HL-60 (cell line): Measurements from ENCODE around the gene KCNH4.
"Not testable (repeated sequence)": the region's sequence is repeated elsewhere in the genome, so short reads cannot be mapped to it uniquely, and the experiment has no call there.

Experiments used
- DNase-seq, 2 experiments: peaks; one replicate each; pipeline ENCODE4 v3.0.0-alpha.2; 2010 to 2020; ENCODE audit warnings: low read depth in 1 of 2, low spot score in 1 of 2
- H3K27ac ChIP-seq: fragments of 250-450 bp; sonication (Bioruptor Pico); replicated peaks from 2 replicates; pipeline ENCODE4 v1.5.1; 2020; ENCODE audit warnings: mild to moderate bottlenecking, moderate library complexity
- H3K27me3 ChIP-seq: fragments of 250-450 bp; sonication (Bioruptor Pico); 2 replicates; pipeline ENCODE4 v1.5.1; 2021; ENCODE audit warnings: mild to moderate bottlenecking, moderate library complexity; ENCODE audit not compliant: insufficient read depth, poor library complexity, severe bottlenecking
- H3K4me3 ChIP-seq: replicated peaks from 2 replicates; pipeline ENCODE4 v1.5.1; 2011; ENCODE audit warnings: mild to moderate bottlenecking, control low read depth, low read length; ENCODE audit not compliant: insufficient read depth
- GABPA ChIP-seq: IDR thresholded peaks from 2 replicates; pipeline ENCODE4 v1.6.1; 2012; ENCODE audit warnings: low read depth
- POLR2AphosphoS5 ChIP-seq: IDR thresholded peaks from 2 replicates; pipeline ENCODE4 v1.6.1; 2012; ENCODE audit warnings: low read depth
- SPI1 ChIP-seq: IDR thresholded peaks from 2 replicates; pipeline ENCODE4 v1.6.1; 2012; ENCODE audit warnings: low read depth, mild to moderate bottlenecking, borderline replicate concordance
- TF ChIP-seq, protein P1 (sequence below): IDR thresholded peaks from one replicate; pipeline ENCODE4 v1.5.1; 2011; ENCODE audit warnings: low read length, control low read depth, inconsistent platforms; ENCODE audit not compliant: insufficient read depth
- TF ChIP-seq, protein P2 (sequence below): IDR thresholded peaks from 2 replicates; pipeline ENCODE4 v1.6.1; 2012; ENCODE audit warnings: low read depth; ENCODE audit not compliant: insufficient replicate concordance

KCNH4 gene

DNA sequence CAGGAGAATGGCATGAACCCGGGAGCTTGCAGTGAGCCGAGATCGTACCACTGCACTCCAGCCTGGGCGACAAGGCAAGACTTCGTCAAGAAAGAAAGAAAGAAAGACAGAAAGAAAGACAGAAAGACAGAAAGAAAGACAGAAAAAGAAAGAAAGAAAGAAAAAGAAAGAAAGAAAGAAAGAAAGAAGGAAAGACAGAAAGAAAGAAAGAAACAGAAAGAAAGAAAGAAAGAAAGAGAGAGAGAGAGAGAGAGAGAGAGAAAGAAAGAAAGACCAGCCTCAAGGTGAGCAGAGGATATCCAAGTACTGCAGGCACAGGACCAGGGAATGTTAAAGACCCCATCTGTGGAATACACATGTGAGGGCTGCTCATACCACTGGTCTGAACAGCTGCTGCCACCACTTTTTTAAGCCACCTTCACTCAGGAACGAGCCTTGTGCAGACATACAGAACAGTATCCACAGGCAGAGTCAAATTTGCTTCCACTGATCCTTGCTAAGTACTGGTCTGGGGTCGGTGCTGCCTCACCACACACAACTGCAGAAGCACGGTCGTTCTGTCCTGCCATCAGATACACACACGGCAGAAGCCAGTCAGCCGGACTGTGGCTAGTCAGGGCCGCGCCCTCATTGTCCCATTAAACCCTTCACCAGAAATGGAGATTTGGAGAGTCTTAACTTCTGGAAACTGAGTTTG lies 33.9 kb downstream of the KCNH4 start:
- no peak overlapping the region for H3K4me3 ChIP-seq
- TF ChIP-seq SPI1 = no peak
- TF ChIP-seq, protein P1, sequence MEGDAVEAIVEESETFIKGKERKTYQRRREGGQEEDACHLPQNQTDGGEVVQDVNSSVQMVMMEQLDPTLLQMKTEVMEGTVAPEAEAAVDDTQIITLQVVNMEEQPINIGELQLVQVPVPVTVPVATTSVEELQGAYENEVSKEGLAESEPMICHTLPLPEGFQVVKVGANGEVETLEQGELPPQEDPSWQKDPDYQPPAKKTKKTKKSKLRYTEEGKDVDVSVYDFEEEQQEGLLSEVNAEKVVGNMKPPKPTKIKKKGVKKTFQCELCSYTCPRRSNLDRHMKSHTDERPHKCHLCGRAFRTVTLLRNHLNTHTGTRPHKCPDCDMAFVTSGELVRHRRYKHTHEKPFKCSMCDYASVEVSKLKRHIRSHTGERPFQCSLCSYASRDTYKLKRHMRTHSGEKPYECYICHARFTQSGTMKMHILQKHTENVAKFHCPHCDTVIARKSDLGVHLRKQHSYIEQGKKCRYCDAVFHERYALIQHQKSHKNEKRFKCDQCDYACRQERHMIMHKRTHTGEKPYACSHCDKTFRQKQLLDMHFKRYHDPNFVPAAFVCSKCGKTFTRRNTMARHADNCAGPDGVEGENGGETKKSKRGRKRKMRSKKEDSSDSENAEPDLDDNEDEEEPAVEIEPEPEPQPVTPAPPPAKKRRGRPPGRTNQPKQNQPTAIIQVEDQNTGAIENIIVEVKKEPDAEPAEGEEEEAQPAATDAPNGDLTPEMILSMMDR = no peak
- no peak for TF ChIP-seq POLR2AphosphoS5
- TF ChIP-seq GABPA = no peak
- TF ChIP-seq, protein P2, sequence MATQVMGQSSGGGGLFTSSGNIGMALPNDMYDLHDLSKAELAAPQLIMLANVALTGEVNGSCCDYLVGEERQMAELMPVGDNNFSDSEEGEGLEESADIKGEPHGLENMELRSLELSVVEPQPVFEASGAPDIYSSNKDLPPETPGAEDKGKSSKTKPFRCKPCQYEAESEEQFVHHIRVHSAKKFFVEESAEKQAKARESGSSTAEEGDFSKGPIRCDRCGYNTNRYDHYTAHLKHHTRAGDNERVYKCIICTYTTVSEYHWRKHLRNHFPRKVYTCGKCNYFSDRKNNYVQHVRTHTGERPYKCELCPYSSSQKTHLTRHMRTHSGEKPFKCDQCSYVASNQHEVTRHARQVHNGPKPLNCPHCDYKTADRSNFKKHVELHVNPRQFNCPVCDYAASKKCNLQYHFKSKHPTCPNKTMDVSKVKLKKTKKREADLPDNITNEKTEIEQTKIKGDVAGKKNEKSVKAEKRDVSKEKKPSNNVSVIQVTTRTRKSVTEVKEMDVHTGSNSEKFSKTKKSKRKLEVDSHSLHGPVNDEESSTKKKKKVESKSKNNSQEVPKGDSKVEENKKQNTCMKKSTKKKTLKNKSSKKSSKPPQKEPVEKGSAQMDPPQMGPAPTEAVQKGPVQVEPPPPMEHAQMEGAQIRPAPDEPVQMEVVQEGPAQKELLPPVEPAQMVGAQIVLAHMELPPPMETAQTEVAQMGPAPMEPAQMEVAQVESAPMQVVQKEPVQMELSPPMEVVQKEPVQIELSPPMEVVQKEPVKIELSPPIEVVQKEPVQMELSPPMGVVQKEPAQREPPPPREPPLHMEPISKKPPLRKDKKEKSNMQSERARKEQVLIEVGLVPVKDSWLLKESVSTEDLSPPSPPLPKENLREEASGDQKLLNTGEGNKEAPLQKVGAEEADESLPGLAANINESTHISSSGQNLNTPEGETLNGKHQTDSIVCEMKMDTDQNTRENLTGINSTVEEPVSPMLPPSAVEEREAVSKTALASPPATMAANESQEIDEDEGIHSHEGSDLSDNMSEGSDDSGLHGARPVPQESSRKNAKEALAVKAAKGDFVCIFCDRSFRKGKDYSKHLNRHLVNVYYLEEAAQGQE = no peak

DNA sequence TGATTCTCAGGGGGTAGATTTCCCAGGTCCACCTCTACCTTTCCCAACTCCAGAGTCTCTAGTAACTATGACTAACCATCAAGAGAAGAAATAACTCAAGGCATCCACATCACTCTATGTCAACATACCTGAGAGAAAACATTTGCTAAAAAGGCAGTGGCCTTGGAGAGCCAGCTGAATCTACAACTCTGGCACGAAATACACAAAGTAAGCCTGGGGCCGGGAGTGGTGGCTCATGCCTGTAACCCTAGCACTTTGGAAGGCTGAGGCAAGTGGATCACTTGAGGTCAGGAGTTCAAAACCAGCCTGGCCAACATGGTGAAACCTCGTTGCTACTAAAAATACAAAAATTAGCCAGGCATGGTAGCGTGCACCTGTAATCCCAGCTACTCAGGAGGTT lies 37.8 kb downstream of the KCNH4 start:
- not testable (repeated sequence) for H3K4me3 ChIP-seq, H3K27me3 ChIP-seq, DNase-seq, H3K27ac ChIP-seq

More for the DNA sequence above, 33.9 kb downstream of the KCNH4 start:
- Histone ChIP-seq H3K27me3 (no peaks in the 10 kb centered on the region), H3K27ac (no peak overlapping the region)
- no peak for DNase-seq

DNA sequence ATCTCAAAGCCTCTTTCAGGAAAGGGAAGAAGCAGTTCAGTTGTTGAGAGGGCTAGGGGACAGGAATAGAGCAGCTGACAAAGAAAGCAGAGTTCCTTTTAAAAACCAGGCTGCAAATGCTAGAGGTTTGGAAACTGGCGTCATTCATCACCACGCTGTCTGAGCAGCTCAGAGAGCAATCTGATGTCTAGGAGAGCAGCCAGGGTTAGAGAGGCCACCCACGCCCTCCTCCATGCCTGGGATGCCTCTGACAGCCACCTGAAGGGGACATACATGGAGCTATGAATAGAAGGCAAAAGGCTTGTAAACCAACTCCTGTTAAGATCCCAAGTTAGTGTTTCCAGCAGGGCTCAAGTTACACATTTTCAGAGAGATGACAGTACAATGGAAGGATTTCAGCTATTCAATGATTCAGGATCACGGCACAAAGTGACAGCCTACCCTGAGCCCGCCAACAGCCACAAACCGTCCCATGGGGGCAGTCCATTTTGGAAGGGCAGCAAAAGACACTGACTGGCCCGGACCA lies 38.5 kb downstream of the KCNH4 start:
- no peak overlapping the region for H3K4me3 ChIP-seq
- DNase-seq = no peak
- TF ChIP-seq POLR2AphosphoS5 (no peak), SPI1 (no peak), GABPA (no peak)
- TF ChIP-seq, protein P2 = no peak
- TF ChIP-seq, protein P1 = no peak
- H3K27me3 ChIP-seq = no peaks in the 10 kb centered on the region
- no peak overlapping the region for H3K27ac ChIP-seq

DNA sequence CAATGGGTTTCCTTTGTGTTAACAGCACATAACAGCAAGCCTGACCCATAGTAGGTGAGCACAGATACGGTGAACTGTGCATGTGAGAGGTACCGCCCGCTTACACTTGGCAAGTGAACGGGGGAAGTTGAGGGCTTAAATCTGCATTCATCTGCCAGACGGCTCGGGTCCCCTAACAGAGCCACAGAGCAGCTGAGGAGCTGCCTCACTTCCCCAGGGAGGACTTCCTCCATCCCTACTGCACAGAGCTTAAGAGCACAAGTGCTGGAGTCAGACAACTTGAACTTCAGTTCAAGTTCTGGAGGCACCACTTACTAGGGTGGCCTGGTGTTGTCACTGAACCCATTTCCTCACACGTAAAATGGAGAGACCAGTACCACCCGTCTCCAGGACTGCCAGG lies 39.6 kb downstream of the KCNH4 start:
- Histone ChIP-seq H3K27me3 (no peaks in the 10 kb centered on the region), H3K4me3 (no peak overlapping the region), H3K27ac (no peak overlapping the region)
- TF ChIP-seq, protein P1 = no peak
- peak; percentile 66; the same call in 1 of the 2 replicates for TF ChIP-seq SPI1
- TF ChIP-seq GABPA = no peak
- peak in 1 of 2 experiments; percentile 49 for DNase-seq

DNA sequence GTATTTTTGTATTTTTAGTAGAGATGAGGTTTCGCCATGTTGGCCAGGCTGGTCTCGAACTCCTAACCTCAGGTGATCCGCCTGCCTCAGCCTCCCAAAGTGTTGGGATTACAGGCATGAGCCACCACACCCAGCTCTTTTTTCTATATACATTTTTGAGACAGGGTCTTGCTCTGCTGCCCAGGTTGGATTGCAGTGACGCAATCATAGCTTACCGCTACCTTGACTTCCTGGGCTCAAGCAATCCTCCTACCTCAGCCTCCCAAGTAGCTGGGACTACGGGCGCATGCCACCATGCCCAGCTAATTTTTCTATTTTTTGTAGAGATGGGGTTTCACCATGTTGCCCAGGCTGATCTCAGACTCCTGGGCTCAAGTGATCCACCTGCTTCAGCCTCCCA lies 40.3 kb downstream of the KCNH4 start:
- H3K4me3 ChIP-seq, H3K27me3 ChIP-seq, H3K27ac ChIP-seq, DNase-seq: not testable (repeated sequence)
